ENCODE data around the gene PRKCE. TPM values are rescaled to one million over a fixed set of nuclear protein-coding genes. Genes with fewer than 3 reads are reported as not detected.

Gene PRKCE
- total RNA-seq, 6 experiments from 2014 or later = 5.2 to 18.8 (median 11.0) TPM

DNA sequence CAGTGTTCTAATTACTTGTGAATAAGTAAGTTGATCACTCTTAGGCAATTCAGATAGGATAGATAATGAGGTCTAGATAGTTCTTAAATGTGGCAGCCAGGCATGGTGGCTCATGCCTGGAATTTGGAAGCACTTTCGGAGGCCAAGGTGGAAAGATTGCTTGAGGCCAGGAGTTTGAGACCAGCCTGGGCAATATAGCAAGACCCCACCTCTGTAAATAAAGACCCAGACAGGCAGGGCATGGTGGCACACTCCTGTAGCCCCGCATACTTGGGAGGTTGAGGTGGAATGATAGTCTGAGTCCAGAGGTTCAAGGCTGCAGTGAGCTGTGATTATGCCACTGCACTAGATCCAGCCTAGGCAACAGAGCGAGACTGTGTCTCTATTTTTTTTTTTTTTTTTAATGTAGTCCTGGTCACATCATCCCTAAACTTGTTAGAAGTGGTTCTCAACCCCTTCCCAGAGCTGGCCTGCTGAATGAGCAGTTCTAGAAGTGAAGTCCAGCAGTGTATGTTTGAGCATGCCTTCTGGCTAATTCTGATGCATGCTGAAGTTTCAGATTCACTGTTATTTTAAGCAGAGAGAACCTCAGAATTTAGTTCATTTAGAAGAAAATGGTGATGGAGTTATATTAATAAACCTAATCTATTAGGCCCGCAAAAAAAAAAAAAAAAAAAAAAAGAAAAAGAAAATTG, 306.2 kb downstream of the PRKCE start:
- Histone ChIP-seq H3K4me3 (no peak overlapping the region), H3K36me3 (no peaks in the 10 kb centered on the region), H3K4me1 (peaks cover 0 to 14% (median 6%) of the 10 kb centered on the region in 4 donors), H3K9me3 (no peaks in the 10 kb centered on the region), H3K27ac (no peak overlapping the region), H3K27me3 (no peaks in the 10 kb centered on the region)
- TF ChIP-seq, protein P1, sequence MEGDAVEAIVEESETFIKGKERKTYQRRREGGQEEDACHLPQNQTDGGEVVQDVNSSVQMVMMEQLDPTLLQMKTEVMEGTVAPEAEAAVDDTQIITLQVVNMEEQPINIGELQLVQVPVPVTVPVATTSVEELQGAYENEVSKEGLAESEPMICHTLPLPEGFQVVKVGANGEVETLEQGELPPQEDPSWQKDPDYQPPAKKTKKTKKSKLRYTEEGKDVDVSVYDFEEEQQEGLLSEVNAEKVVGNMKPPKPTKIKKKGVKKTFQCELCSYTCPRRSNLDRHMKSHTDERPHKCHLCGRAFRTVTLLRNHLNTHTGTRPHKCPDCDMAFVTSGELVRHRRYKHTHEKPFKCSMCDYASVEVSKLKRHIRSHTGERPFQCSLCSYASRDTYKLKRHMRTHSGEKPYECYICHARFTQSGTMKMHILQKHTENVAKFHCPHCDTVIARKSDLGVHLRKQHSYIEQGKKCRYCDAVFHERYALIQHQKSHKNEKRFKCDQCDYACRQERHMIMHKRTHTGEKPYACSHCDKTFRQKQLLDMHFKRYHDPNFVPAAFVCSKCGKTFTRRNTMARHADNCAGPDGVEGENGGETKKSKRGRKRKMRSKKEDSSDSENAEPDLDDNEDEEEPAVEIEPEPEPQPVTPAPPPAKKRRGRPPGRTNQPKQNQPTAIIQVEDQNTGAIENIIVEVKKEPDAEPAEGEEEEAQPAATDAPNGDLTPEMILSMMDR (IDR thresholded peaks at IDR 0.05) = no peak
- TF ChIP-seq POLR2A (IDR thresholded peaks at IDR 0.05) = no peak
- DNase-seq (no peak), ATAC-seq (no peak)
- intact Hi-C loops (cut with DNase I) = no loop called here
- 94% methylated on average over 3 of the region's 4 CpGs for WGBS (ENCODE audit: insufficient coverage, low coverage, low lambda C conversion rate, missing lambda C conversion rate)

DNA sequence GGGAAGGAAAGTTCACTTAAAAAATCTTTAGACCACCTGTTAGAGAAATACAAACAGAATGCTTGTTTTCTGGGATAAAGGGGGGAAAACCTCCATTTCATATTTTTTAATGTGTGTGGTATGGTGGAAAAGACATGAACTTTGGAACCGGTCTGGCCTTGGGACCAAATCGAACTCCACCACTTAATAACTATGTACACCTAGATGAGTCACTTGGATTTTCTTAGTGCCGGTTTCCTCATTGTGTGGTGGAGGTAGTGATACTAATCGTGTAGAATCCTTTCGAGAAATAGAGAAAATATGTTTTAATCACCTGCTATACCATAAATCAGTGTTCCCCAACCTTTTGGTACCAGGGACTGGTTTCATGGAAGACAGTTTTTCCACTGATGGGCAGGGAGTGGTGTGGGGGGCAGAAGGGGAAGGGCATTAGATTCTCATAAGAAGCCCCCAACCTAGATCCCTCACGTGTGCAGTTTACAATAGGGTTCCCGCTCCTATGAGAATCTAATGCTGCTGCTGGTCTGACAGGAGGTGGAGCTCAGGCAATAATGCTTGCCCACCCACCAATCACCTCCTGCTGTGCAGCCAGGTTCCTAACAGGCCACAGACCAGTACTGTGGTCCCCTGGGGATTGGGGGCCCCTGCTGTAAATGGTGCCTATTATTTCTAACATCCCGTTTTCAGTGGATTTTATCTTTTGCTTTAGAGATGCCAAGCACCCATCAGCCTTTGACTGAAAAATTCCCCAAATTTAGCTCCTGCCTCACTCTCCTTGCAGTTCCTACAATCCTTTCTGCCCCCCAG, 308.8 kb downstream of the PRKCE start:
- ATAC-seq = peak in 1 of 4 donors; percentile 54
- Histone ChIP-seq H3K4me3 (no peak overlapping the region), H3K27ac (no peak overlapping the region), H3K9me3 (no peaks in the 10 kb centered on the region), H3K4me1 (peaks cover 0 to 14% (median 6%) of the 10 kb centered on the region in 4 donors), H3K27me3 (no peaks in the 10 kb centered on the region), H3K36me3 (no peaks in the 10 kb centered on the region)
- 59% methylated on average over 6 of the region's 8 CpGs for WGBS (ENCODE audit: insufficient coverage, low coverage, low lambda C conversion rate, missing lambda C conversion rate)
- TF ChIP-seq, protein P1 (IDR thresholded peaks at IDR 0.05) = no peak
- no peak for TF ChIP-seq POLR2A (IDR thresholded peaks at IDR 0.05)
- intact Hi-C loops (cut with DNase I) = no loop called here
- no peak for DNase-seq

DNA sequence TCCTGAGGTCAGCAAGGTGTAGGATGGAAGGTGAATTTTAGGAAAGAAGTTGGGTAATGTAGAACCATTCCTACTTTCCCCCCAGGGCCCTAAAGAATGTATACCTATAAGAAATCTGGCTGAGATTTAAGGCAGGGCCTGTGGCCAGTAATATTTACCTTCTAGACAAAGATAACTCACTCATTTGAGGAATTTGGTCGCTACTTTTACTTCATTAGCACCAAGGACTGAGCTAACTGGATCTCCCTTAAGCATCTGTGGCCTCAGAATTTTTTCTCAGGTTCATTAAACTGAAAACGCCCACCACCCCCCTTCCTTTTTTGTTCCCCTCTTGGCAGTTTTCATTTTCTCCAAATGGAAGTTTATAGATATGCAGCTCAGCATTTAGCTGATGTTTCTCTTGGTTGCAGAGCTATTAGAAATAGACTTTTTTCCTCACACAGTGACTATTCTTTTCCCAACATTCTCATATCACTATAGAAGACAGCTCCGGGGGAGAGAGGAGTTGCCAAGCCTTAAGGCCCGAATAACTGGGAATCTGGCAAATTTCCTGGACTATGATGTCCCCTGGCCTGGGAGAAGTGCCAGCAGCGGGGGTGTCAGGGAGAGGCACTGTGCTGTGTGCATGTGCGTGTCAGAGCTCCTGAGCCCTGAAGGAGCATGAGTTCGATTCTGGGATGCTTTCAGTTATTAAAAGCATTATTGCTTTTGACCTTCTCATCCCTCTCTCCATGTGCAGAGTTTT, 310.9 kb downstream of the PRKCE start:
- intact Hi-C loops (cut with DNase I) = no loop called here
- Histone ChIP-seq H3K9me3 (no peaks in the 10 kb centered on the region), H3K4me1 (peaks cover 0 to 14% (median 6%) of the 10 kb centered on the region in 4 donors), H3K36me3 (no peaks in the 10 kb centered on the region), H3K27me3 (no peaks in the 10 kb centered on the region), H3K4me3 (no peak overlapping the region), H3K27ac (peak overlapping the region in 1 of 3 donors; percentile 2)
- DNase-seq (peak; percentile 73 to 82 (median 81)), ATAC-seq (peak; percentile 75 to 81 (median 78))
- TF ChIP-seq, protein P1 (IDR thresholded peaks at IDR 0.05) = no peak
- TF ChIP-seq POLR2A (IDR thresholded peaks at IDR 0.05) = no peak
- WGBS (ENCODE audit: insufficient coverage, low coverage, low lambda C conversion rate, missing lambda C conversion rate) = 26% methylated on average over 7 of the region's 7 CpGs

DNA sequence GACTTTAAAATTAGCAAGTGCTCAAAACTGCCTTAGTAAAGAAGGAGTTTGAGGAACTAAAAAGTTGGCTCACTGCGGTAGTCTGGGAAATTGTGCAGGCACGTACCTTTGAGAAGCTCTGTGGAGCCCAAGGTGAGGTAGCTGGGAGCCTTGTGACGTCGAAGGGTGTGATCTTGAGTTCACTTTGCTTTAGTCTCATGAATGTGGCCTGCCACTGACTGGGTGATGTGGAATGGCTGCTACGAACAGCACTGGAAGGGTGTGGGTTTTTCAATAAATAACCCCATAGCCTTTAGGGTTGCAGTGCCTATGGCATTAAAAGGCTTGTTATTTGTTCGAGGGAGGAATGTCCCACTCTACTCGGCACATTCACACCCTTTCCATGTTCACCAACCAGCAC, 312.3 kb downstream of the PRKCE start:
- TF ChIP-seq, protein P1 (IDR thresholded peaks at IDR 0.05) = no peak
- no peak for TF ChIP-seq POLR2A (IDR thresholded peaks at IDR 0.05)
- Histone ChIP-seq H3K27ac (no peak overlapping the region), H3K9me3 (no peaks in the 10 kb centered on the region), H3K4me1 (peaks cover 0 to 14% (median 7%) of the 10 kb centered on the region in 4 donors), H3K36me3 (no peaks in the 10 kb centered on the region), H3K27me3 (no peaks in the 10 kb centered on the region), H3K4me3 (no peak overlapping the region)
- no peak for DNase-seq
- intact Hi-C loops (cut with DNase I) = no loop called here
- ATAC-seq = no peak
- 40% methylated on average over 2 of the region's 7 CpGs for WGBS (ENCODE audit: insufficient coverage, low coverage, low lambda C conversion rate, missing lambda C conversion rate)
